ENCODE data around the gene DGCR6.
"Not testable (repeated sequence)": the region's sequence is repeated elsewhere in the genome, so short reads cannot be mapped to it uniquely, and the experiment has no call there.

Gene DGCR6

GRCh38 chr22:18933914-18934313 lies 27.8 kb downstream of the DGCR6 start:
- Histone ChIP-seq H3K9ac (ENCODE audit: low read length) (no peak overlapping the region), H3K9me3 (ENCODE audit: control insufficient read depth, low read length) (no peaks in the 10 kb centered on the region), H3K4me1 (ENCODE audit: control insufficient read depth, insufficient read depth, low read length) (no peaks in the 10 kb centered on the region), H3K36me3 (ENCODE audit: control insufficient read depth, insufficient read depth, low read length, severe bottlenecking) (no peaks in the 10 kb centered on the region), H3K27me3 (replicated peaks; ENCODE audit: control insufficient read depth, insufficient read depth, low read length) (no peaks in the 10 kb centered on the region), H3K4me3 (ENCODE audit: low read length) (no peak overlapping the region)
- DNase-seq (ENCODE audit: low read depth): no peak

GRCh38 chr22:18934688-18935087 lies 28.6 kb downstream of the DGCR6 start:
- H3K9ac ChIP-seq (ENCODE audit: low read length); DNase-seq (ENCODE audit: low read depth); H3K4me3 ChIP-seq (ENCODE audit: low read length); H3K36me3 ChIP-seq (ENCODE audit: control insufficient read depth, insufficient read depth, low read length, severe bottlenecking); H3K27me3 ChIP-seq (replicated peaks; ENCODE audit: control insufficient read depth, insufficient read depth, low read length); H3K4me1 ChIP-seq (ENCODE audit: control insufficient read depth, insufficient read depth, low read length); H3K9me3 ChIP-seq (ENCODE audit: control insufficient read depth, low read length): not testable (repeated sequence)

- H3K9ac ChIP-seq (ENCODE audit: low read length): no peak within 1 kb of the TSS
- H3K27me3 ChIP-seq (replicated peaks; ENCODE audit: control insufficient read depth, insufficient read depth, low read length): no peaks in the 10 kb centered on the region
- H3K36me3 ChIP-seq (ENCODE audit: control insufficient read depth, insufficient read depth, low read length, severe bottlenecking): no peaks in the 10 kb centered on the region
- DNase-seq (ENCODE audit: low read depth): no peak
- no peak within 1 kb of the TSS for H3K4me3 ChIP-seq (ENCODE audit: low read length)
- no peaks in the 10 kb centered on the region for H3K4me1 ChIP-seq (ENCODE audit: control insufficient read depth, insufficient read depth, low read length)
- H3K9me3 ChIP-seq (ENCODE audit: control insufficient read depth, low read length): no peaks in the 10 kb centered on the region
These were observed 29.9 kb downstream of the DGCR6 start, which contains the start of gene PRODH for GRCh38 chr22:18935889-18936529. TSS of gene PRODH (minus strand) at chr22:18936293. CDS start at chr22:18936287, 6 bp downstream.

- not testable (repeated sequence) for H3K27me3 ChIP-seq (replicated peaks; ENCODE audit: control insufficient read depth, insufficient read depth, low read length); H3K4me1 ChIP-seq (ENCODE audit: control insufficient read depth, insufficient read depth, low read length)
These were observed 32.6 kb downstream of the DGCR6 start for GRCh38 chr22:18938691-18939090.

GRCh38 chr22:18947105-18947504 lies 41.0 kb downstream of the DGCR6 start:
- H3K27me3 ChIP-seq (replicated peaks; ENCODE audit: control insufficient read depth, insufficient read depth, low read length): peaks cover 15% of the 10 kb centered on the region
- not testable (repeated sequence) for H3K4me3 ChIP-seq (ENCODE audit: low read length)

More at GRCh38 chr22:18938691-18939090, 32.6 kb downstream of the DGCR6 start:
- H3K9me3 ChIP-seq (ENCODE audit: control insufficient read depth, low read length); H3K4me3 ChIP-seq (ENCODE audit: low read length); H3K36me3 ChIP-seq (ENCODE audit: control insufficient read depth, insufficient read depth, low read length, severe bottlenecking); H3K9ac ChIP-seq (ENCODE audit: low read length); DNase-seq (ENCODE audit: low read depth): not testable (repeated sequence)

GRCh38 chr22:18947905-18948304 lies 41.8 kb downstream of the DGCR6 start:
- no peak for DNase-seq (ENCODE audit: low read depth)
- H3K4me1 ChIP-seq (ENCODE audit: control insufficient read depth, insufficient read depth, low read length): no peaks in the 10 kb centered on the region
- peaks cover 15% of the 10 kb centered on the region for H3K27me3 ChIP-seq (replicated peaks; ENCODE audit: control insufficient read depth, insufficient read depth, low read length)

More at GRCh38 chr22:18947105-18947504, 41.0 kb downstream of the DGCR6 start:
- DNase-seq (ENCODE audit: low read depth); H3K4me1 ChIP-seq (ENCODE audit: control insufficient read depth, insufficient read depth, low read length); H3K36me3 ChIP-seq (ENCODE audit: control insufficient read depth, insufficient read depth, low read length, severe bottlenecking); H3K9ac ChIP-seq (ENCODE audit: low read length); H3K9me3 ChIP-seq (ENCODE audit: control insufficient read depth, low read length): not testable (repeated sequence)

GRCh38 chr22:18950141-18950540 lies 44.0 kb downstream of the DGCR6 start:
- Histone ChIP-seq H3K36me3 (ENCODE audit: control insufficient read depth, insufficient read depth, low read length, severe bottlenecking) (no peaks in the 10 kb centered on the region), H3K4me3 (ENCODE audit: low read length) (no peak overlapping the region), H3K27me3 (replicated peaks; ENCODE audit: control insufficient read depth, insufficient read depth, low read length) (peaks cover 15% of the 10 kb centered on the region), H3K9me3 (ENCODE audit: control insufficient read depth, low read length) (no peaks in the 10 kb centered on the region), H3K4me1 (ENCODE audit: control insufficient read depth, insufficient read depth, low read length) (no peaks in the 10 kb centered on the region), H3K9ac (ENCODE audit: low read length) (no peak overlapping the region)
- DNase-seq (ENCODE audit: low read depth): no peak

More at GRCh38 chr22:18947905-18948304, 41.8 kb downstream of the DGCR6 start:
- Histone ChIP-seq H3K4me3 (ENCODE audit: low read length) (no peak overlapping the region), H3K9me3 (ENCODE audit: control insufficient read depth, low read length) (no peaks in the 10 kb centered on the region), H3K9ac (ENCODE audit: low read length) (no peak overlapping the region), H3K36me3 (ENCODE audit: control insufficient read depth, insufficient read depth, low read length, severe bottlenecking) (no peaks in the 10 kb centered on the region)

- Histone ChIP-seq H3K4me3 (ENCODE audit: low read length) (no peak overlapping the region), H3K4me1 (ENCODE audit: control insufficient read depth, insufficient read depth, low read length) (no peaks in the 10 kb centered on the region), H3K9ac (ENCODE audit: low read length) (no peak overlapping the region), H3K9me3 (ENCODE audit: control insufficient read depth, low read length) (no peaks in the 10 kb centered on the region), H3K36me3 (ENCODE audit: control insufficient read depth, insufficient read depth, low read length, severe bottlenecking) (no peaks in the 10 kb centered on the region), H3K27me3 (replicated peaks; ENCODE audit: control insufficient read depth, insufficient read depth, low read length) (peaks cover 15% of the 10 kb centered on the region)
- DNase-seq (ENCODE audit: low read depth): no peak
These were observed 45.9 kb downstream of the DGCR6 start for GRCh38 chr22:18952022-18952421.

GRCh38 chr22:18953128-18953527 lies 47.0 kb downstream of the DGCR6 start:
- H3K4me1 ChIP-seq (ENCODE audit: control insufficient read depth, insufficient read depth, low read length); DNase-seq (ENCODE audit: low read depth); H3K4me3 ChIP-seq (ENCODE audit: low read length); H3K9me3 ChIP-seq (ENCODE audit: control insufficient read depth, low read length); H3K9ac ChIP-seq (ENCODE audit: low read length); H3K36me3 ChIP-seq (ENCODE audit: control insufficient read depth, insufficient read depth, low read length, severe bottlenecking): not testable (repeated sequence)
- peaks cover 11% of the 10 kb centered on the region for H3K27me3 ChIP-seq (replicated peaks; ENCODE audit: control insufficient read depth, insufficient read depth, low read length)

- H3K9ac ChIP-seq (ENCODE audit: low read length); H3K4me1 ChIP-seq (ENCODE audit: control insufficient read depth, insufficient read depth, low read length); H3K36me3 ChIP-seq (ENCODE audit: control insufficient read depth, insufficient read depth, low read length, severe bottlenecking); H3K4me3 ChIP-seq (ENCODE audit: low read length); H3K27me3 ChIP-seq (replicated peaks; ENCODE audit: control insufficient read depth, insufficient read depth, low read length); H3K9me3 ChIP-seq (ENCODE audit: control insufficient read depth, low read length): not testable (repeated sequence)
- peak; percentile 83 for DNase-seq (ENCODE audit: low read depth)
These were observed 48.3 kb downstream of the DGCR6 start for GRCh38 chr22:18954303-18954989.

GRCh38 chr22:18954990-18955571 lies 49.0 kb downstream of the DGCR6 start:
- Histone ChIP-seq H3K4me3 (ENCODE audit: low read length) (no peak overlapping the region), H3K9me3 (ENCODE audit: control insufficient read depth, low read length) (no peaks in the 10 kb centered on the region), H3K36me3 (ENCODE audit: control insufficient read depth, insufficient read depth, low read length, severe bottlenecking) (no peaks in the 10 kb centered on the region), H3K9ac (ENCODE audit: low read length) (no peak overlapping the region), H3K27me3 (replicated peaks; ENCODE audit: control insufficient read depth, insufficient read depth, low read length) (peaks cover 3% of the 10 kb centered on the region), H3K4me1 (ENCODE audit: control insufficient read depth, insufficient read depth, low read length) (no peaks in the 10 kb centered on the region)
- DNase-seq (ENCODE audit: low read depth): no peak
